Endothelial cell of umbilical vein (primary cell): ENCODE measurements around the gene CCDC93. TPM values are rescaled to one million over a fixed set of nuclear protein-coding genes. Genes with fewer than 3 reads are reported as not detected.

Source experiments
- BruUV-seq: library from RNA; stranded (reverse); fragments of 400-500 nt; replicated peaks from 2 replicates; lab custom pipeline; 2021; lab: Mats Ljungman, UMichigan
- CTCF ChIA-PET: fragments of 300-600, 350-600 bp; sonication (Branson Sonifier 250); formaldehyde crosslinking; loops from one replicate; lab custom pipeline; 2021; ENCODE audit warnings: antibody characterized with exemption, inconsistent platforms; lab: Charles Lee
- POLR2A ChIA-PET: fragments of 300-600, 350-600 bp; sonication (Branson Sonifier 250); formaldehyde crosslinking; loops from one replicate; lab custom pipeline; 2021; ENCODE audit warnings: antibody characterized with exemption, inconsistent platforms; lab: Charles Lee
- DNase-seq: peaks from one replicate; pipeline ENCODE4 v3.0.0-alpha.2; 2011; ENCODE audit warnings: low read depth, low spot score
- FAIRE-seq: peaks from 2 replicates; lab custom pipeline; 2011; peaks lifted over from hg19 to GRCh38; lab: Jason Lieb, UNC
- H2AFZ ChIP-seq: 2 replicates; pipeline ENCODE4 v1.6.0; 2012; ENCODE audit warnings: low read depth, low read length, control low read depth, inconsistent platforms
- H3K27ac ChIP-seq: 2 replicates; pipeline ENCODE4 v1.5.1; 2011; ENCODE audit warnings: low read depth, mild to moderate bottlenecking, control low read depth, low read length, moderate library complexity; ENCODE audit not compliant: insufficient read depth
- H3K27me3 ChIP-seq, 2 experiments: 2 replicates each; pipeline versions ENCODE4 v1.6.0 to v1.6.1; 2011; ENCODE audit warnings: low read length in 2 of 2, mixed read lengths in 1 of 2; ENCODE audit not compliant: control insufficient read depth in 2 of 2, insufficient read depth in 2 of 2
- H3K36me3 ChIP-seq, 2 experiments: 2 replicates in 1 of 2; 3 replicates in 1 of 2; pipeline ENCODE4 v1.5.1; 2011; ENCODE audit warnings: low read length in 2 of 2, mild to moderate bottlenecking in 1 of 2, moderate library complexity in 1 of 2; ENCODE audit not compliant: control insufficient read depth in 2 of 2, insufficient read depth in 2 of 2; ENCODE audit errors: extremely low read depth in 1 of 2
- H3K4me1 ChIP-seq: 3 replicates; pipeline ENCODE4 v1.5.1; 2011; ENCODE audit warnings: mild to moderate bottlenecking, low read length; ENCODE audit not compliant: control insufficient read depth, insufficient read depth; ENCODE audit errors: extremely low read depth
- H3K4me2 ChIP-seq: 2 replicates; pipeline ENCODE4 v1.6.1; 2011; ENCODE audit warnings: low read length, control low read depth, mixed read lengths; ENCODE audit not compliant: insufficient read depth
- H3K4me3 ChIP-seq, 3 experiments: fragments of 200-600 bp in 1 of 3; sonication (generic), shearing (Covaris generic) in 1 of 3; replicated peaks in 1 of 3; 2 replicates each; pipeline ENCODE4 v1.5.1; 2011 to 2016; ENCODE audit warnings: control low read depth in 3 of 3, low read length in 3 of 3, mild to moderate bottlenecking in 2 of 3, inconsistent platforms in 1 of 3, low read depth in 1 of 3, moderate library complexity in 1 of 3; ENCODE audit not compliant: insufficient read depth in 1 of 3
- H3K79me2 ChIP-seq: 2 replicates; pipeline ENCODE4 v1.6.0; 2012; ENCODE audit warnings: low read length, inconsistent platforms; ENCODE audit not compliant: control insufficient read depth, insufficient read depth
- H3K9ac ChIP-seq: replicated peaks from 2 replicates; pipeline ENCODE3; 2011; ENCODE audit warnings: low read length, control low read depth; ENCODE audit not compliant: insufficient read depth; ENCODE audit errors: extremely low read depth
- H3K9me1 ChIP-seq: replicated peaks from 3 replicates; pipeline ENCODE4 v1.6.0; 2011; ENCODE audit warnings: mild to moderate bottlenecking, low read length; ENCODE audit not compliant: control insufficient read depth, insufficient read depth; ENCODE audit errors: extremely low read depth
- H3K9me3 ChIP-seq: replicated peaks from 2 replicates; pipeline ENCODE4 v1.5.1; 2012; ENCODE audit warnings: low read length, inconsistent platforms; ENCODE audit not compliant: control insufficient read depth, insufficient read depth
- H4K20me1 ChIP-seq: replicated peaks from 2 replicates; pipeline ENCODE3; 2011; ENCODE audit warnings: mild to moderate bottlenecking, low read length; ENCODE audit not compliant: control insufficient read depth, insufficient read depth; ENCODE audit errors: extremely low read depth
- EZH2 ChIP-seq: IDR thresholded peaks from 2 replicates; pipeline ENCODE4 v1.6.1; 2012; ENCODE audit warnings: borderline replicate concordance, low read depth, mild to moderate bottlenecking, moderate library complexity, low read length, inconsistent platforms; ENCODE audit not compliant: severe bottlenecking
- FOS ChIP-seq: IDR thresholded peaks from 2 replicates; pipeline ENCODE4 v1.6.1; 2011; ENCODE audit warnings: mild to moderate bottlenecking, low read length, moderate library complexity, borderline replicate concordance; ENCODE audit not compliant: insufficient read depth
- GATA2 ChIP-seq: IDR thresholded peaks from 2 replicates; pipeline ENCODE4 v1.7.0; 2011; ENCODE audit warnings: low read depth, mild to moderate bottlenecking, moderate library complexity, mixed read lengths, low read length; ENCODE audit not compliant: insufficient read length, insufficient read depth
- JUN ChIP-seq: IDR thresholded peaks from 2 replicates; pipeline ENCODE4 v1.6.1; 2011; ENCODE audit warnings: borderline replicate concordance, low read depth; ENCODE audit not compliant: insufficient read length, insufficient read depth
- MYC ChIP-seq: IDR thresholded peaks from one replicate; pipeline ENCODE4 v1.6.1; 2011; ENCODE audit warnings: mild to moderate bottlenecking, low read depth, low read length
- POLR2A ChIP-seq: IDR thresholded peaks from 2 replicates; pipeline ENCODE4 v1.6.1; 2012; ENCODE audit warnings: low read depth, mild to moderate bottlenecking, control low read depth, low read length
- POLR2AphosphoS5 ChIP-seq: IDR thresholded peaks from 2 replicates; pipeline ENCODE4 v1.6.1; 2012; ENCODE audit warnings: low read depth, mild to moderate bottlenecking, control low read depth, low read length, moderate library complexity; ENCODE audit not compliant: insufficient read depth
- dilution Hi-C: fragments of 300-500 bp; cut with MboI; formaldehyde crosslinking; loops from one replicate; pipeline ENCODE4 v1.15.0; 2019; ENCODE audit warnings: low sequenced_read_pairs; ENCODE audit not compliant: extremely low pct_ligation_motif_present
- intact Hi-C: fragments of 100-400 bp; cut with micrococcal nuclease; formaldehyde crosslinking; loops from one replicate; pipeline ENCODE4 v1.10.0; 2022
- polyA plus RNA-seq, 4 experiments: library from polyadenylated mRNA; depleted of rRNA in 3 of 4; stranded (reverse) in 3 of 4; unstranded in 1 of 4; fragments of >200 nt; gene quantifications; 2 replicates each; pipeline versions ENCODE4 v1.2.1 to v1.2.3, GENCODE V29; 2011 to 2012; ENCODE audit warnings: missing spikeins in 1 of 4
- total RNA-seq: library from RNA; stranded (reverse); gene quantifications from 2 replicates; pipeline ENCODE4 v1.2.3, GENCODE V29; 2021
- TF ChIP-seq, protein P1 (sequence below), 2 donors: IDR thresholded peaks; 1 replicate in 1 of 2; 2 replicates in 1 of 2; pipeline ENCODE4 v1.5.1; 2011; ENCODE audit warnings: low read length in 2 of 2, mild to moderate bottlenecking in 2 of 2, moderate library complexity in 2 of 2, control low read depth in 1 of 2, inconsistent platforms in 1 of 2, low read depth in 1 of 2; ENCODE audit not compliant: insufficient read depth in 1 of 2; ENCODE audit errors: extremely low read depth in 1 of 2
- TF ChIP-seq, protein P2 (sequence below): IDR thresholded peaks from 2 replicates; pipeline ENCODE4 v1.6.1; 2011; ENCODE audit not compliant: insufficient read depth, insufficient read length

Gene CCDC93
- total and polyA plus RNA-seq, 2 donors (not counting 3 experiments of a cell fraction or from before 2014, with no cell fraction given), result 13.8 to 35.1 TPM

- CTCF ChIA-PET, result interaction anchor here (0.8 to 3.0 kb wide), 4 partner anchors 9 to 167 kb away, joined by 3 to 11 read pairs (median 6); partner anchors contain the start of gene DDX18
- no peaks in the 10 kb centered on the region for H3K9me3 ChIP-seq
- H3K4me2 ChIP-seq, result no peak overlapping the region
- H3K27me3 ChIP-seq, result no peaks in the 10 kb centered on the region
- H3K9ac ChIP-seq, result no peak overlapping the region
- H3K27ac ChIP-seq, result peak overlapping the region; percentile 60
- POLR2A ChIA-PET, result no interaction called here
- dilution Hi-C loops, result no loop called here
- peaks cover 2% of the 10 kb centered on the region for H4K20me1 ChIP-seq
- BruUV-seq, result no TSS peak
- FAIRE-seq, result no peak
- H3K79me2 ChIP-seq, result peaks cover 11% of the 10 kb centered on the region
- H2AFZ ChIP-seq, result no peak overlapping the region
- peaks cover 13% of the 10 kb centered on the region for H3K4me1 ChIP-seq
- H3K36me3 ChIP-seq, result peaks cover 4 to 7% of the 10 kb centered on the region in 2 experiments
- intact Hi-C loops, result no loop called here
- no peaks in the 10 kb centered on the region for H3K9me1 ChIP-seq
- no peak overlapping the region for H3K4me3 ChIP-seq
- peak; percentile 58 for DNase-seq
- TF ChIP-seq MYC (no peak), FOS (peak; percentile 68), POLR2AphosphoS5 (no peak), GATA2 (no peak), POLR2A (no peak), EZH2 (no peak), JUN (peak; percentile 23)
- TF ChIP-seq, protein P1, sequence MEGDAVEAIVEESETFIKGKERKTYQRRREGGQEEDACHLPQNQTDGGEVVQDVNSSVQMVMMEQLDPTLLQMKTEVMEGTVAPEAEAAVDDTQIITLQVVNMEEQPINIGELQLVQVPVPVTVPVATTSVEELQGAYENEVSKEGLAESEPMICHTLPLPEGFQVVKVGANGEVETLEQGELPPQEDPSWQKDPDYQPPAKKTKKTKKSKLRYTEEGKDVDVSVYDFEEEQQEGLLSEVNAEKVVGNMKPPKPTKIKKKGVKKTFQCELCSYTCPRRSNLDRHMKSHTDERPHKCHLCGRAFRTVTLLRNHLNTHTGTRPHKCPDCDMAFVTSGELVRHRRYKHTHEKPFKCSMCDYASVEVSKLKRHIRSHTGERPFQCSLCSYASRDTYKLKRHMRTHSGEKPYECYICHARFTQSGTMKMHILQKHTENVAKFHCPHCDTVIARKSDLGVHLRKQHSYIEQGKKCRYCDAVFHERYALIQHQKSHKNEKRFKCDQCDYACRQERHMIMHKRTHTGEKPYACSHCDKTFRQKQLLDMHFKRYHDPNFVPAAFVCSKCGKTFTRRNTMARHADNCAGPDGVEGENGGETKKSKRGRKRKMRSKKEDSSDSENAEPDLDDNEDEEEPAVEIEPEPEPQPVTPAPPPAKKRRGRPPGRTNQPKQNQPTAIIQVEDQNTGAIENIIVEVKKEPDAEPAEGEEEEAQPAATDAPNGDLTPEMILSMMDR (IDR thresholded peaks at IDR 0.05; ENCODE audit: extremely low read depth in 1 of 2, insufficient read depth in 1 of 2, low read depth in 1 of 2, low read length in 2 of 2), result no peak
- TF ChIP-seq, protein P2, sequence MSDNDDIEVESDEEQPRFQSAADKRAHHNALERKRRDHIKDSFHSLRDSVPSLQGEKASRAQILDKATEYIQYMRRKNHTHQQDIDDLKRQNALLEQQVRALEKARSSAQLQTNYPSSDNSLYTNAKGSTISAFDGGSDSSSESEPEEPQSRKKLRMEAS, result no peak
Observed at GRCh38 chr2:117980783-117981676, 32.8 kb downstream of the CCDC93 start.
